Measurements from ENCODE around the gene AFAP1L2. TPM values are rescaled to one million over a fixed set of nuclear protein-coding genes. Genes with fewer than 3 reads are reported as not detected.

AFAP1L2 gene
- total RNA-seq, 2 donors from 2014 or later = 5.8 to 6.3 TPM

DNA sequence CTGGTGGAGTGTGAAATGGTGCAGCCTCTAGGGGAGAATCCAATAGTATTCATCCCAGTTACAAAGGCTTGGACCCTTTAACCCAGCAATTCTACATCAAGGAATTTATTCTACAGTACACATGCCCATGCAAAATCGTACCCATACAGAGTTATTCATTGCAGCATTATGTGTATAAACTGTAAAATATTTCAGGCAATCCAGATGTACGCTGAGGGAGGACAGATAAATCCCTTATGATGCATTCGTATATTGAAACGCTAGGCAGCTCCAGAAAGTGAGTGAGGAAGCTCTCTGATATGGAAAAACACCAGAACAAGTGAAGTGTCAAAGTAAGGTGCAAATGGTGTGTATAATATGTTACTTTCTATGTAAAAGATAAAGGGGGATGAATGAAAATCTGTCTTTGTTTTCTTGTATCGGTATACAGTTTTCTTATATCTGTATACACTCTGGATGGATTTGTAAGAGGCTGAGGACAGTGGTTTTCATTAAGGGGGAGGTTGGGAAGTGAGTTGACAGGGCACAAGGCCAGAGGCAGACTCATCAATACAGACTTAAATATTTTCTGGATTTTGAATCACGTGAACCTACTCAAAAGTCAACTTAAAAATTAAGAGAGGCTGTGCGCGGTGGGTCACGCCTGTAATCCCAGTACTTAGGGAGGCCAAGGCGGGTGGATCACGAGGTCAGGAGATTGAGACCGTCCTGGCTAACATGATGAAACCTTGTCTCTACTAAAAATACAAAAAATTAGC is 148.1 kb downstream of the AFAP1L2 start:
- no peak overlapping the region for H3K27ac ChIP-seq
- no peaks in the 10 kb centered on the region for H3K9me3 ChIP-seq
- no peaks in the 10 kb centered on the region for H3K36me3 ChIP-seq
- no peak for DNase-seq (ENCODE audit: low spot score)
- TF ChIP-seq, protein P1, sequence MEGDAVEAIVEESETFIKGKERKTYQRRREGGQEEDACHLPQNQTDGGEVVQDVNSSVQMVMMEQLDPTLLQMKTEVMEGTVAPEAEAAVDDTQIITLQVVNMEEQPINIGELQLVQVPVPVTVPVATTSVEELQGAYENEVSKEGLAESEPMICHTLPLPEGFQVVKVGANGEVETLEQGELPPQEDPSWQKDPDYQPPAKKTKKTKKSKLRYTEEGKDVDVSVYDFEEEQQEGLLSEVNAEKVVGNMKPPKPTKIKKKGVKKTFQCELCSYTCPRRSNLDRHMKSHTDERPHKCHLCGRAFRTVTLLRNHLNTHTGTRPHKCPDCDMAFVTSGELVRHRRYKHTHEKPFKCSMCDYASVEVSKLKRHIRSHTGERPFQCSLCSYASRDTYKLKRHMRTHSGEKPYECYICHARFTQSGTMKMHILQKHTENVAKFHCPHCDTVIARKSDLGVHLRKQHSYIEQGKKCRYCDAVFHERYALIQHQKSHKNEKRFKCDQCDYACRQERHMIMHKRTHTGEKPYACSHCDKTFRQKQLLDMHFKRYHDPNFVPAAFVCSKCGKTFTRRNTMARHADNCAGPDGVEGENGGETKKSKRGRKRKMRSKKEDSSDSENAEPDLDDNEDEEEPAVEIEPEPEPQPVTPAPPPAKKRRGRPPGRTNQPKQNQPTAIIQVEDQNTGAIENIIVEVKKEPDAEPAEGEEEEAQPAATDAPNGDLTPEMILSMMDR (IDR thresholded peaks at IDR 0.05) = no peak
- H3K4me1 ChIP-seq = peaks cover 0 to 22% of the 10 kb centered on the region in 2 donors
- no peaks in the 10 kb centered on the region for H3K27me3 ChIP-seq
- no peak overlapping the region for H3K4me3 ChIP-seq

DNA sequence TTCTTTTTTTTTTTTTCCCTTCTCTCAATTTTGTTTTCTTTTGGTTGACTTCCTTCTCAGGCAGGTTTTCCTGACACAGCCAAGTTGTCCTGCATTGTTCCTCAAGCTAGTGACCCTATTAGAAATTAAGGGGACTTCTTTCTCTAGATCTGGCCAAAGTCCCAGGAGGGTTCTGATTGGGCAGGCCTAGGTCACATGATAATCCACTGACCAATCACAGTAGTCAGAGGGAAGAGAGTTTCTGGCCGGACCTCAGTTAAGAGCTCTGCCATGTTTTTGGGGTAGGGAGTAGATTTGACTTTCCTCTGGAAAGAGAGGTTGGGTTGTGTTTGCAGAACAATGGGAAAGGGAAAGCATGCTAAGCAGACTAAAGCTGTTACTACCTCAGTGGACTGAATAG is 149.1 kb downstream of the AFAP1L2 start:
- no peaks in the 10 kb centered on the region for H3K27me3 ChIP-seq
- no peaks in the 10 kb centered on the region for H3K36me3 ChIP-seq
- no peak overlapping the region for H3K27ac ChIP-seq
- no peak for DNase-seq (ENCODE audit: low spot score)
- no peaks in the 10 kb centered on the region for H3K9me3 ChIP-seq
- no peak overlapping the region for H3K4me3 ChIP-seq
- TF ChIP-seq, protein P1 (IDR thresholded peaks at IDR 0.05) = no peak
- peaks cover 0 to 13% of the 10 kb centered on the region in 2 donors for H3K4me1 ChIP-seq

DNA sequence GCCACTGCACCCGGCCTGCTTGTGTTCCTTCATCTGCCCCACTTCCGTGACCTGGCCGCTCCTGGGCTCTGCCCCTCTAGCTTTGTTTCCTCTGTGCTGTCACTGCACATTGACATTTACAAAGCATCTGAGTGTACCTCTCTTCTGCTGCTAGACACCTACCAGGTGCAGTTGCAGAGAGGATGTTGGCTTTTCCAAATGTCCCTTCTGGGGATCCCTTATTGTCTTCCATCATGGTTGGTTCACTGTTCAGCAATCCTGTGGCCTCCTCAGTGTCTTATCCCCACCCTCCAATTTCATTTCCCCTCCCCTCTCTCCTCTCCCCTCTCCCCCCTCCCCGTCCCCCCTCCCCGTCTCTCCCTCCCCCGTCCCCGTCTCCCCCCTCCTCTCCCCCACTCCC is 151.4 kb downstream of the AFAP1L2 start:
- Histone ChIP-seq H3K27ac (no peak overlapping the region), H3K36me3 (no peaks in the 10 kb centered on the region), H3K9me3 (no peaks in the 10 kb centered on the region), H3K4me1 (peaks cover 0 to 9% of the 10 kb centered on the region in 2 donors), H3K27me3 (no peaks in the 10 kb centered on the region), H3K4me3 (no peak overlapping the region)
- no peak for DNase-seq (ENCODE audit: low spot score)
- TF ChIP-seq, protein P1 (IDR thresholded peaks at IDR 0.05) = no peak

DNA sequence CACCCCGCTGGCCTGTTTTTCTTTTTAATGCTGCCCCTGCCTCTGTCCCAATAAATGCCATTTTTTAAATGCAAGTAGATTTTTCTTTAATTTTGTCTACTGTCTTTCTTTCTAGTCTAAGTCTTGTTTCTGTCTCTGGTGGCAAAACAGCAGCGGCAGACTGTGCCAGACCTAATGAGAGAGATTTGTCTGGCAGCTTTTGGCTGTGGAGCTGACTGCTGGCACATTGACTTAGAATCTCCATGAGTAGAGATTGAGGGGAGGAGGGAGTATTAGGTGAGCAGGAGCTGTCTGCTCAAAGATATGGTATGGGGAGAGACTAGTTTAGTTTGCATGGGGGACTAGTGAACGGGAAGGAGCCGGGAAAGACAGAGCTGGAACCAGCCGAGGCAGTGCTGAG is 152.2 kb downstream of the AFAP1L2 start:
- no peak for DNase-seq (ENCODE audit: low spot score)
- no peak overlapping the region for H3K27ac ChIP-seq
- TF ChIP-seq, protein P1 (IDR thresholded peaks at IDR 0.05) = no peak
- H3K27me3 ChIP-seq = no peaks in the 10 kb centered on the region
- no peaks in the 10 kb centered on the region for H3K36me3 ChIP-seq
- H3K4me1 ChIP-seq = peaks cover 0 to 1% of the 10 kb centered on the region in 2 donors
- no peaks in the 10 kb centered on the region for H3K9me3 ChIP-seq
- no peak overlapping the region for H3K4me3 ChIP-seq

DNA sequence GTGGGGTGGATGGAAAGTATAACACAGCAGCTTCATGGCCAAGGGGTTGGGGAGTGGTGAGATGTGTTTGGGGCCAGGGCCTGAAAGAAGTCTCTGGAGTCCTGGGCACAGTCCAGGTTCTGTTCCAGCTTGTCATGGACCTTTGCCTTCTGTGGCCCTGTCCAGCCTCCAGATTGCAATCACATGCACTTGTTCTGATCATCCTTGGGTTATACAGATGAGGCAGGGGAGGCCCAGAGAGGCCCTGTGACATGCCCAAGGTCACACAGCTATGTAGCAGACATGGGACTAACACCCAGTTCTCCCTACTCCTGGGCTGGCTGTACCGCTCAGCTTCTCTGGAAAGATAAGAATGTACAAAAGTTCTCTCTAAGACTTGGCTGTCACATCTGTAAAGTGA is 153.6 kb downstream of the AFAP1L2 start:
- Histone ChIP-seq H3K36me3 (no peaks in the 10 kb centered on the region), H3K27ac (no peak overlapping the region), H3K4me3 (no peak overlapping the region), H3K9me3 (no peaks in the 10 kb centered on the region), H3K4me1 (no peaks in the 10 kb centered on the region), H3K27me3 (no peaks in the 10 kb centered on the region)
- no peak for DNase-seq (ENCODE audit: low spot score)
- TF ChIP-seq, protein P1 (IDR thresholded peaks at IDR 0.05) = no peak

DNA sequence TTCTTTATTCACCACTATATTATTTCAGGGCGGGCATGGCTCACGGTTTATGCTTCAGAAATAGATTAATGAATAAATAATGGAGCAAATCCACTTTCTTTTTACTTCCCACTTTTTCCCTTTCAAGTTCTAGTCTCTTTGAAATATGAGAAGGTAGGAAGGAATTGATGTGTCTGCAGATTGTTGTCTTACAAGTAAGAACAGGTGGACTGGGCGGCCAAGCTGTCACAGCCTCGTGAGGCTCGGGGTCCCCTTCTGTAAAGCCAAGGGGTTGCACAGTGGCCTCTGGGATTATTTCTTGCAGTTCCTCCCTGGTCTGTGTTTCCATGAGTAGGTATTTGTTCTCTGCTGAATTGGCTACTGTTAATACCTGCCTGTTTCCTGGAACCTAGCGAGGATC is 154.1 kb downstream of the AFAP1L2 start:
- Histone ChIP-seq H3K27ac (no peak overlapping the region), H3K4me1 (no peaks in the 10 kb centered on the region), H3K4me3 (no peak overlapping the region), H3K36me3 (no peaks in the 10 kb centered on the region), H3K27me3 (no peaks in the 10 kb centered on the region), H3K9me3 (no peaks in the 10 kb centered on the region)
- DNase-seq (ENCODE audit: low spot score) = no peak
- TF ChIP-seq, protein P1 (IDR thresholded peaks at IDR 0.05) = no peak

Data from right atrium auricular region (tissue), 2 donors.